ENCODE results near the gene STX4. TPM values are rescaled to one million over a fixed set of nuclear protein-coding genes. Genes with fewer than 3 reads are reported as not detected.

Gene STX4, protein sequence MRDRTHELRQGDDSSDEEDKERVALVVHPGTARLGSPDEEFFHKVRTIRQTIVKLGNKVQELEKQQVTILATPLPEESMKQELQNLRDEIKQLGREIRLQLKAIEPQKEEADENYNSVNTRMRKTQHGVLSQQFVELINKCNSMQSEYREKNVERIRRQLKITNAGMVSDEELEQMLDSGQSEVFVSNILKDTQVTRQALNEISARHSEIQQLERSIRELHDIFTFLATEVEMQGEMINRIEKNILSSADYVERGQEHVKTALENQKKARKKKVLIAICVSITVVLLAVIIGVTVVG
- total RNA-seq, result 49.0 TPM

GRCh38 chr16:31032736-31033708 lies at the start of gene STX4:
STX4 (plus strand) TSS chr16:31033558; CDS start chr16:31033806, 248 bp downstream.
- DNase-seq (ENCODE audit: low read depth in 2 of 3, low spot score in 2 of 3), result peak; percentile 93 to 100 (median 100)

- peak in 1 of 3 donors; percentile 52 for DNase-seq (ENCODE audit: low read depth in 2 of 3, low spot score in 2 of 3)
Measured at GRCh38 chr16:30983898-30984610, 49.3 kb upstream of the STX4 start.

DNA sequence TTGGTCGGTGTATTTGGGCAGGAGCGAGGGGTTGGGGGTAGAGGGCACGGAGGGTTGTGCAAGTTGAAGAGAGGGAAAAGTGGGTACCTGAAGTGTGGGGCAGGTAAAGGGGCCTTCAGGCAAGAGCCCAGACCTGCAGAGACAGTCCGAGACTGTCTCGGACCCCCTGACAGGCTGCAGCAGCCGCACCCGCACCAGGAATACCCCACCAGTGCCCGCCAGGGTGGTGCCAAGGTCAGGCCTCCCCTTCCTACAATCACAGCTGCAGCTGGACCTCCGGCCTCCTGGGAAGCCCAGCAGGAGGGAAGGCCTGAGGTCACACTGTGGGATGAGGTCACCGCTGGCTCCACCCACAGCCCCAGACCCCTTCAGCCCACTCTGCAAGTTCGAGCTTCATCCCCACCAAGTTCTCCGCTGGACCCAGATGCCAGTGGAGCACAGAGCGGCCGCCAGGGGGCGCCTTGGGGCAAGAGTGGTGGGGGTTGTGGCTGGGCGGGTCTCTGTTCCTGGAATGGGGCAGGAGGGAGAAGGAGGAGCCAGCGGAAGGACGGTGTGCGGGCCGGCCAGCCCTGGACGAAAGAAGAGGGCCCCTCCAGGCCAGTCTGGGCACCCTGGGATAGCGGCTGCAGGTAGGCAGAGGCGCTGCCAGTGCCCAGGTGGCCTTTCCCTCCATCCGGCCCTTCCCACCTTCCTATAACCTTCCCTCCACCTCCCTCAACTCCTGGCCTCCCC lies 48.5 kb upstream of the STX4 start, which contains the start of gene HSD3B7:
Gene HSD3B7, plus strand, starts transcription at position 539 of the 732 bp plus-strand sequence. CDS start 452 bp downstream, outside the sequence.
- DNase-seq (ENCODE audit: low read depth in 2 of 3, low spot score in 2 of 3), result peak; percentile 54 to 74 (median 65)

DNA sequence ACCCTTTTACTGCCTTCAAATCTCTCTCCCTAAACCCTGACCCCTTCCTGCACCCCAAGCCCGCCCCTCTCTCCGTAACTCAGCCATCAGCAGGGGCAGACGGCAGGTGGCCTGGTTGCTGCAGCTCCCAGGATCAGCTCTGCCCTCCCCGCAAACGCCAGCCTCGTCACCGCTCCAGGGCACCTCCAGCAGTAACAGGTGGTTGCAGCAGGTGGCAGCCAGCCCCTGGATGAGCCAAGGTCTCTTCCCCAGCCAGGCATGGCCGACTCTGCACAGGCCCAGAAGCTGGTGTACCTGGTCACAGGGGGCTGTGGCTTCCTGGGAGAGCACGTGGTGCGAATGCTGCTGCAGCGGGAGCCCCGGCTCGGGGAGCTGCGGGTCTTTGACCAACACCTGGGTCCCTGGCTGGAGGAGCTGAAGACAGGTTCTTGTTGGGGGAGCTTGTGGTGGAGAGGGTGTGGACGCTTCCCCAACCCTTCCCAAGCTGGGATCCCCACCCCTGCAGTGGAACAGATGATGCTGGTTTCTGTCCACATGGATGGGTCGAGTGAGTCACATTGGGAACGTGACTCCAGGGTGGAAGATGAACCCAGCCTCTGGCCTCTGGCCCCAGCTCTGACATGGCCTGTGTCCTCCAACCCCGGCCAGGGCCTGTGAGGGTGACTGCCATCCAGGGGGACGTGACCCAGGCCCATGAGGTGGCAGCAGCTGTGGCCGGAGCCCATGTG lies 47.8 kb upstream of the STX4 start:
- peak in 2 of 3 donors; percentile 33 to 37 for DNase-seq (ENCODE audit: low read depth in 2 of 3, low spot score in 2 of 3)

DNA sequence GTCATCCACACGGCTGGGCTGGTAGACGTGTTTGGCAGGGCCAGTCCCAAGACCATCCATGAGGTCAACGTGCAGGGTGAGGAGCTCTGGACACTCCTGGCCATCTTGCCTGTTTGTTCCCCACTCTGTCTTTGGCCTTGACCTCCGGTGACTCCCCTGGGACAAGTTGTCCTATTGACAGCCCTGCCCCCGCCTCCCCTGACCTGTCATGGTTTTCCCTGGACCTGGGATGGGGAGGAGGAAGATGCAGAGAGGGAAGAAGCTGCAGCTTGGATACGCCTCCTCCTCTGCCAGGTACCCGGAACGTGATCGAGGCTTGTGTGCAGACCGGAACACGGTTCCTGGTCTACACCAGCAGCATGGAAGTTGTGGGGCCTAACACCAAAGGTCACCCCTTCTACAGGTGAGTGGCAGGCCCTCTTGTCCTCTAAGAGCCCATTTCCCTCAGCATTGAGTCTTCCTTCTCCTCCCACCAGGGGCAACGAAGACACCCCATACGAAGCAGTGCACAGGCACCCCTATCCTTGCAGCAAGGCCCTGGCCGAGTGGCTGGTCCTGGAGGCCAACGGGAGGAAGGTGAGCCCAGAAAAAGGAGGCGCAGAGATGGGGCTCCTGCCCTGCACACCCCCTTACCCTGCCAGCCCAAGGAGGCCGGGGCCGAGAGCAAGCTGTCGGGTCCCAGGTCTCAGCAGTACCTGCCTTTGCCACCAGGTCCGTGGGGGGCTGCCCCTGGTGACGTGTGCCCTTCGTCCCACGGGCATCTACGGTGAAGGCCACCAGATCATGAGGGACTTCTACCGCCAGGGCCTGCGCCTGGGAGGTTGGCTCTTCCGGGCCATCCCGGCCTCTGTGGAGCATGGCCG lies 47.0 kb upstream of the STX4 start:
- no peak for DNase-seq (ENCODE audit: low read depth in 2 of 3, low spot score in 2 of 3)

- DNase-seq (ENCODE audit: low read depth in 2 of 3, low spot score in 2 of 3), result no peak
Measured at GRCh38 chr16:30987581-30988190, 45.7 kb upstream of the STX4 start.

- DNase-seq (ENCODE audit: low read depth in 2 of 3, low spot score in 2 of 3), result no peak
Measured at GRCh38 chr16:30989469-30990047, 43.8 kb upstream of the STX4 start.

DNA sequence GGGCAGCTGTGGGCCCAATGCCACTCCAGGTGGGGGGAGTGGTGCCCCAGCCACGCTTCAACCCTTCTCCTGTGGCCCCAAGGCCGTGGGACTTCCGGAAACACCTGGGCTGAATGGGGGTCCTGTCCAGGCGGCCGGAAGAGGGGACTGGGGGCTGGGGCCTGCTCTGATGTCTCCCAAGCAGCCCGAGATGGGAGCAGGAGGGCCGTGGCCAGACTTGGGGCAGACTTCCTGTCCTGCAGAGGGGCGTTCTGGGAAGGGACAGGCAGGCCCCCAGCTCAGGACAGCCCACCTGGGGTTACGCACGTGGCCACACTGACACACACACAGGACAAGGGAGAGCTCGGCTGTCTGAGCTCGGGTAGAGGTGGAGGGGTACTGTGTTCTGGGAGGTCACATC lies 43.3 kb upstream of the STX4 start:
- no peak for DNase-seq (ENCODE audit: low read depth in 2 of 3, low spot score in 2 of 3)

DNA sequence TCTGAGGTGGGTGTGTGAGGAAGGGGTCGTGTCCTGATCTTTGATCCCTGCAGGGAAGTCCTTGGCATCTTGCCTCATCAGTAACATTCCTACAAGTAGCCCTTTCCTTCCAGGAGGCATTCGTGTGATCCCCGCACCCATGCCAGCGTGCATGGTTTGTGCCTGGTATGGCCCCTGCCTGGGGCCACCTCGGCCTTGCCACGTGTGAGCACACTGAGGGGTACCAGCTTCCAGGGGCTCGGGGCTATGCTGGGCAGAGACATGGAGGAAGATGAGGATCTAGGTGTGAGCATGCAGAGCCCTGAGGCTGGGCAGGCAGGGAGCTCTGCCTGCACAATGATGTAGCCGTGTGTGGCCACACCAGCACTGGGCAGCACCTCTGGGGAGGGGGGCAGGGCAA lies 42.3 kb upstream of the STX4 start:
- DNase-seq (ENCODE audit: low read depth in 2 of 3, low spot score in 2 of 3), result no peak

GRCh38 chr16:30992276-30992780 lies 41.0 kb upstream of the STX4 start:
- no peak for DNase-seq (ENCODE audit: low read depth in 2 of 3, low spot score in 2 of 3)

- DNase-seq (ENCODE audit: low read depth in 2 of 3, low spot score in 2 of 3), result peak in 2 of 3 donors; percentile 30 to 32
Measured at GRCh38 chr16:30992931-30993816, 40.2 kb upstream of the STX4 start.

DNA sequence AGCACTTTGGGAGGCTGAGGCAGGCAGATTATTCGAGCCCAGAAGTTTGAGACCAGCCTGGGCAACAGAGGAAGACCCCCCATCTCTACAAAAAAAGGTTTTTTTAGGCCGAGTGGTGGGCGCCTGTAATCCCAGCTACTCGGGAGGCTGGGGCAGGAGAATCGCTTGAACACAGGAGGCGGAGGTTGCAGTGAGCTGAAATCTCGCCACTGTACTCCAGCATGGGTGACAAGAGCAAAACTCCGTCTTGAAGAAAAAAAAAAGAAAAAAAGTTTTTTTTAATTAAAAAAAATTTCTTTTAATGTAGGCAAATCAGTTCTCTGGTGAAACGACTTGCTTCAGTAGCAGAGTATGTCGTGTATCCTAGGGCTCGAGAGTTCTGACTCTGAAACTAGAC lies 37.4 kb upstream of the STX4 start:
- DNase-seq (ENCODE audit: low read depth in 2 of 3, low spot score in 2 of 3), result no peak

GRCh38 chr16:30996324-30996984 lies 36.9 kb upstream of the STX4 start:
- no peak for DNase-seq (ENCODE audit: low read depth in 2 of 3, low spot score in 2 of 3)

GRCh38 chr16:30996985-30997724 lies 36.2 kb upstream of the STX4 start:
- peak; percentile 60 to 80 (median 78) for DNase-seq (ENCODE audit: low read depth in 2 of 3, low spot score in 2 of 3)

All from hematopoietic multipotent progenitor cell (in vitro differentiated cells).